Body of pancreas (tissue), 4 donors: ENCODE data around the gene SOX6. TPM values are rescaled to one million over a fixed set of nuclear protein-coding genes. Genes with fewer than 3 reads are reported as not detected.
A peak's percentile ranks its signal among the peaks of the same experiment; 100 is the strongest.

Experiments used
- ATAC-seq: fragments of 150-250 bp; one replicate; pipeline ENCODE4 v1.9.1; 2016
- DNase-seq, 4 donors: peaks; one replicate each; pipeline ENCODE4 v3.0.0-alpha.2; 2019
- H3K27ac ChIP-seq, 4 donors: fragments of 200-600 bp; sonication (generic); 1 replicate in 3 of 4; 2 replicates in 1 of 4; pipeline versions ENCODE4 v1.5.1 to v1.6.1; 2016 to 2019; ENCODE audit warnings: mild to moderate bottlenecking in 1 of 4, mixed read lengths in 1 of 4, moderate library complexity in 1 of 4
- H3K27me3 ChIP-seq, 2 donors: fragments of 200-600 bp; sonication (generic); one replicate each; pipeline ENCODE4 v1.6.0; 2016; ENCODE audit warnings: mild to moderate bottlenecking in 1 of 2
- H3K36me3 ChIP-seq, 2 donors: fragments of 200-600 bp; sonication (generic); replicated peaks in 1 of 2; 2 replicates each; pipeline ENCODE4 v1.5.1; 2016; ENCODE audit warnings: low read depth in 2 of 2; ENCODE audit not compliant: insufficient read depth in 1 of 2
- H3K4me1 ChIP-seq: fragments of 200-600 bp; sonication (generic); one replicate; pipeline ENCODE4 v1.6.0; 2016
- H3K4me3 ChIP-seq, 2 donors: fragments of 200-600 bp; sonication (generic); 1 replicate in 1 of 2; 2 replicates in 1 of 2; pipeline ENCODE4 v1.5.1; 2016 to 2019
- H3K9me3 ChIP-seq, 3 donors: fragments of 200-600 bp; sonication (generic); 1 replicate in 2 of 3; 2 replicates in 1 of 3; pipeline ENCODE4 v1.5.1; 2016
- POLR2A ChIP-seq, 3 donors: fragments of 450-650 bp; IDR thresholded peaks; one replicate each; pipeline ENCODE4 v1.6.1; 2016; ENCODE audit warnings: antibody characterized with exemption in 3 of 3, mild to moderate bottlenecking in 2 of 3
- WGBS, 2 donors: methylation state at CpG; one replicate each; pipeline ENCODE4 v1.1.5; 2017; 5-methylcytosine and 5-hydroxymethylcytosine counted together
- intact Hi-C: fragments of 100-400 bp; cut with DNase I; formaldehyde crosslinking; loops from one replicate; pipeline ENCODE4 v1.15.1; 2023
- total RNA-seq, 2 donors: library from RNA; depleted of rRNA; stranded (reverse); fragments of >200 nt; gene quantifications; one replicate each; pipeline ENCODE4 v1.1.0, GENCODE V29; 2016
- TF ChIP-seq, protein P1 (sequence below), 7 experiments: fragments of 450-650 bp in 4 of 7; fragments of 200-600 bp in 3 of 7; sonication (generic) in 3 of 7; IDR thresholded peaks; one replicate each; pipeline ENCODE4 v1.5.1; 2016 to 2019; ENCODE audit warnings: antibody characterized with exemption in 7 of 7

SOX6 gene
- total RNA-seq, 2 donors from 2014 or later: 21.4 to 23.6 TPM

DNA sequence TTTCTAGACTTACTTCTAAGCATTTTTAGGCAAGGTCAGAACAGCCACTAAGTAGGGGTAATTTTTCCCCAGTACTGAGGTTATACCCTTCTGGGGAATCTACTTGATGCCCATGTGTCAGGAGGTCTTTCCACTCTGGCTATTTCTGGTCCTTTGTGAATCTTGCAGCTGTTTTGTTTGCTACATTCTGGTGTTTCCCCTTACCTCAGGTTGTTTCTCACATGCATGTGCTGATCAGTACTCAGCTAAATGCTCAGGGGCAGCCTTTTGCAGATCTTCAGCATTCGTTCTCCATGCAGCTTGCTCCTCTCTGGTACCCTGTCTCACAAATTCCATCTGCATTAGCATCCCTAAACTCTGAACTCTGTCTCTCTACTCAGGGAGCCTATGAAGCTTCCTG lies 303.6 kb downstream of the SOX6 start:
- Histone ChIP-seq H3K4me1 (no peaks in the 10 kb centered on the region), H3K36me3 (no peaks in the 10 kb centered on the region), H3K4me3 (no peak overlapping the region), H3K9me3 (no peaks in the 10 kb centered on the region), H3K27ac (no peak overlapping the region), H3K27me3 (no peaks in the 10 kb centered on the region)
- intact Hi-C loops: no loop called here
- no peak for TF ChIP-seq POLR2A (IDR thresholded peaks at IDR 0.05)
- TF ChIP-seq, protein P1, sequence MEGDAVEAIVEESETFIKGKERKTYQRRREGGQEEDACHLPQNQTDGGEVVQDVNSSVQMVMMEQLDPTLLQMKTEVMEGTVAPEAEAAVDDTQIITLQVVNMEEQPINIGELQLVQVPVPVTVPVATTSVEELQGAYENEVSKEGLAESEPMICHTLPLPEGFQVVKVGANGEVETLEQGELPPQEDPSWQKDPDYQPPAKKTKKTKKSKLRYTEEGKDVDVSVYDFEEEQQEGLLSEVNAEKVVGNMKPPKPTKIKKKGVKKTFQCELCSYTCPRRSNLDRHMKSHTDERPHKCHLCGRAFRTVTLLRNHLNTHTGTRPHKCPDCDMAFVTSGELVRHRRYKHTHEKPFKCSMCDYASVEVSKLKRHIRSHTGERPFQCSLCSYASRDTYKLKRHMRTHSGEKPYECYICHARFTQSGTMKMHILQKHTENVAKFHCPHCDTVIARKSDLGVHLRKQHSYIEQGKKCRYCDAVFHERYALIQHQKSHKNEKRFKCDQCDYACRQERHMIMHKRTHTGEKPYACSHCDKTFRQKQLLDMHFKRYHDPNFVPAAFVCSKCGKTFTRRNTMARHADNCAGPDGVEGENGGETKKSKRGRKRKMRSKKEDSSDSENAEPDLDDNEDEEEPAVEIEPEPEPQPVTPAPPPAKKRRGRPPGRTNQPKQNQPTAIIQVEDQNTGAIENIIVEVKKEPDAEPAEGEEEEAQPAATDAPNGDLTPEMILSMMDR (IDR thresholded peaks at IDR 0.05): no peak
- DNase-seq (no peak), ATAC-seq (no peak)
- WGBS, 2 donors: 71 to 95% methylated on average over 1 of the region's 1 CpG

DNA sequence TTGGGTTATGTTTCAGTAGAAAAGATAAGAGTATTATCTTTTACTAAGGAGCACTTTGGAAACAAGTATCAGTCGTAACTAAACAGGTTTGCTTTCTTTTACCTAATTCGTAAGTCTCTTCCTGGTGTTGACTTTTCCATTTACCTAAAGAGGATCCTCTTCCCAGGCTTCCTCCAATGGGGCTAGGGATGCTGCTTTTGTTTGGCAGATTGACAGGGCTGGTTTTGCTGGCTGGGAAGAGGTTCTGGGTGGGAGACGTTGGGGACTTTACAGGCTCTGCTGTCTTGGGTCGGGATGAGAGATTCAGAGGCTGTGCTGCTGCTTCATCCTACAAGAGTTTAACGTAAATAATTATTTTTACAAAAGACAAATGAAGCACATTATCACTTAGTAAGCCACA lies 306.7 kb downstream of the SOX6 start:
- Histone ChIP-seq H3K27me3 (no peaks in the 10 kb centered on the region), H3K9me3 (no peaks in the 10 kb centered on the region), H3K27ac (no peak overlapping the region), H3K4me1 (no peaks in the 10 kb centered on the region), H3K36me3 (no peaks in the 10 kb centered on the region), H3K4me3 (no peak overlapping the region)
- TF ChIP-seq, protein P1 (IDR thresholded peaks at IDR 0.05): no peak
- intact Hi-C loops: no loop called here
- no peak for ATAC-seq
- WGBS, 2 donors: 80 to 83% methylated on average over 5 of the region's 5 CpGs
- DNase-seq: no peak

DNA sequence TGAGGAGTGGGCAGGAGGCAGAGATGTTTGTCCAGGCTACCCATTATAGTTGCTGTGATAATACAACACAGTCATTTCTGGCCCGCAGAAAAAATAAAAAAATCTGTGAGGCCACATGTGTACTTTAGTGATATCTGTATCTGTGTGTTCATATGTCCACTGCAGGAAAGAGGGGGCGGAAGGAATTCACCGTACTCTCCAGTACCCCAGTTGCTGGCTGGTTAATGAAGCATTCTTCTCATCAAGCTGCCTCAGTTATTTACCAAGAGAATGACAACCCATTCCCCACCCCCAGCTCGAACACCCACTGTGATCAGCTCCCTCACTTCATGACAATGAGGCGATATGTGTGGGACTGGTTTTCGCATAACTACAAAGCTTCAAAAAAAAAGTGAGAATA lies 309.3 kb downstream of the SOX6 start:
- no peak overlapping the region for H3K27ac ChIP-seq
- TF ChIP-seq POLR2A (IDR thresholded peaks at IDR 0.05): no peak
- TF ChIP-seq, protein P1 (IDR thresholded peaks at IDR 0.05): no peak
- 73 to 76% methylated on average over 6 of the region's 6 CpGs for WGBS, 2 donors
- DNase-seq: no peak
- H3K4me3 ChIP-seq: no peak overlapping the region
- H3K36me3 ChIP-seq: no peaks in the 10 kb centered on the region
- H3K4me1 ChIP-seq: no peaks in the 10 kb centered on the region
- H3K9me3 ChIP-seq: no peaks in the 10 kb centered on the region
- H3K27me3 ChIP-seq: no peaks in the 10 kb centered on the region
- no peak for ATAC-seq
- intact Hi-C loops: no loop called here

DNA sequence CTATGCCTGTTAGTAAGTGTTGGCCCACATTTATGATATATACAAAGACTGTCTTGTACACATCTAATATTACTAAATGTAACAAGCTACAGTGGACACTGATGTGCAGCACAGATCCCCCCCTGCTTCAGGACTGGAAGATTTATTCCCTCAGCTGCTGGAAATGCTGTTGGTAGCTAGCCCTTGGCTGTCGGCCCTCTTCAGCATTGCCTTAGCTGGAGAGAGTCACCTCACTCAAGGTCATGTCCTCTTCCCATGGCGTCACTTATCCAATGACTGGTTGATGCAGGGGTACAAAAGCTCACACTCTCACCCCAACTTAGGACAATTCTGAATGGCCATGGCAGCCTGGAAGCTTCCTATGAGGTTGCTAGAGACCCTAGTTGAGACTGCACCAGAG lies 312.7 kb downstream of the SOX6 start:
- intact Hi-C loops: no loop called here
- WGBS, 2 donors: 73 to 88% methylated on average over 2 of the region's 2 CpGs
- ATAC-seq: no peak

DNA sequence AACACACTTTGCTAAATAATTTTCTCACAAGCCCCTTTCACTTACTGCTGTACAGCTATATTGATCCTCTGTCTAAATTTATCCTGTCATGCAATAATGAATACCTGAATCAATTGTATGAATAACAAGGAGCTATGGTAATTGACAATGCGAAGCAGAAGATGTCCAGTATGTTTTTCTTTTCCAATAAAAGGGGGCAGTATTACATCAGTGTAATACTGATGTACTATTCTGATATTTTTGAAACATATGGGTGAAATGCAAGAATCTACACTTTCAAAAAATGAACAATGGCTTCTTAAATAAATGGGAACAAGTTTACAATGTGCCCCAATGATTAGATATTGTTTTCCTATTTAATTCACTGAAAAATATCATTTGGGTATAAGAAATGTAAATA lies 315.1 kb downstream of the SOX6 start:
- WGBS, 2 donors: 79 to 85% methylated on average over 1 of the region's 1 CpG
- no peaks in the 10 kb centered on the region for H3K9me3 ChIP-seq
- H3K4me1 ChIP-seq: no peaks in the 10 kb centered on the region
- DNase-seq (no peak), ATAC-seq (no peak)
- no peak overlapping the region for H3K4me3 ChIP-seq
- no peaks in the 10 kb centered on the region for H3K27me3 ChIP-seq
- intact Hi-C loops: no loop called here
- no peaks in the 10 kb centered on the region for H3K36me3 ChIP-seq
- no peak overlapping the region for H3K27ac ChIP-seq
- TF ChIP-seq, protein P1 (IDR thresholded peaks at IDR 0.05): peak in 1 of 7 experiments; percentile 9
- TF ChIP-seq POLR2A (IDR thresholded peaks at IDR 0.05): no peak

More for the DNA sequence above, 312.7 kb downstream of the SOX6 start:
- Histone ChIP-seq H3K27ac (no peak overlapping the region), H3K36me3 (no peaks in the 10 kb centered on the region), H3K4me1 (no peaks in the 10 kb centered on the region), H3K9me3 (no peaks in the 10 kb centered on the region), H3K4me3 (no peak overlapping the region), H3K27me3 (no peaks in the 10 kb centered on the region)
- no peak for TF ChIP-seq POLR2A (IDR thresholded peaks at IDR 0.05)
- TF ChIP-seq, protein P1 (IDR thresholded peaks at IDR 0.05): no peak
- DNase-seq: no peak
